ENCODE data around the gene PERM1. TPM values are rescaled to one million over a fixed set of nuclear protein-coding genes. Genes with fewer than 3 reads are reported as not detected.
A peak's percentile ranks its signal among the peaks of the same experiment; 100 is the strongest.
"Not testable (repeated sequence)": the region's sequence is repeated elsewhere in the genome, so short reads cannot be mapped to it uniquely, and the experiment has no call there.

The PERM1 gene
- total and polyA plus RNA-seq, 2 of the 13 experiments (the other 11 are each of a cell fraction or from before 2014, with no cell fraction given): 0.04 to 0.29 TPM

- H4K20me1 ChIP-seq (ENCODE audit: insufficient read depth, low read length): no peaks in the 10 kb centered on the region
- H3K4me3 ChIP-seq (replicated peaks in 1 of 3; ENCODE audit: insufficient read depth in 1 of 3, low read depth in 2 of 3, low read length in 3 of 3): no peak overlapping the region; a peak in 1 of 6 replicates
- no TSS peak for BruUV-seq (replicated peaks)
- WGBS (ENCODE audit: low lambda C conversion rate): 57% methylated on average over 14 of the region's 44 CpGs
- no peaks in the 10 kb centered on the region for H3K79me2 ChIP-seq (ENCODE audit: insufficient read depth, low read length)
- ChIA-PET CTCF (ENCODE audit: low intra/inter-chr PET ratio, low total read pairs) (no interaction called here), POLR2A (no interaction called here)
- H3K27ac ChIP-seq (ENCODE audit: extremely low read length, insufficient read depth, low read length): no peak overlapping the region
- peaks cover 18 to 45% of the 10 kb centered on the region in 2 experiments for H3K27me3 ChIP-seq (ENCODE audit: control insufficient read depth in 1 of 2, insufficient read depth in 2 of 2, low read length in 2 of 2)
- TF ChIP-seq EHMT2 (IDR thresholded peaks at IDR 0.05; ENCODE audit: borderline replicate concordance, low read depth, low read length) (no peak), ATF2 (CRISPR knock-in tag; IDR thresholded peaks at IDR 0.05) (no peak), ZNF672 (CRISPR knock-in tag; IDR thresholded peaks at IDR 0.05) (no peak), EED (CRISPR knock-in tag; IDR thresholded peaks at IDR 0.05) (0 out of 2 replicates have a peak, but pooled peaks have one; percentile 30), ZC3H13 (CRISPR knock-in tag; IDR thresholded peaks at IDR 0.05) (0 out of 2 replicates have a peak, but pooled peaks have one; percentile 24), ZNF329 (CRISPR knock-in tag; IDR thresholded peaks at IDR 0.05; ENCODE audit: low read depth) (no peak)
- H3K4me1 ChIP-seq (ENCODE audit: insufficient read depth, low read length): peaks cover 47% of the 10 kb centered on the region
- peak overlapping the region; percentile 12; the same call in 1 of the 2 replicates for H3K4me2 ChIP-seq (ENCODE audit: low read depth, low read length)
- no peak for FAIRE-seq
- DNase-seq (ENCODE audit: low spot score): no peak
- H2AFZ ChIP-seq (ENCODE audit: low read length): no peak overlapping the region
- no peaks in the 10 kb centered on the region for H3K36me3 ChIP-seq (replicated peaks in 1 of 2; ENCODE audit: control insufficient read depth in 1 of 2, insufficient read depth in 2 of 2, low read length in 2 of 2)
- ATAC-seq: no peak
- intact Hi-C loops (cut with micrococcal nuclease; ENCODE audit: unreplicated experiment) (no loop called here), in situ Hi-C loops (cut with HindIII; ENCODE audit: extremely low pct_ligation_motif_present, low pct_unique_long_range_greater_than_20kb) (no loop called here)
- H3K9me3 ChIP-seq (ENCODE audit: low read length): no peaks in the 10 kb centered on the region
- no peak overlapping the region for H3K9ac ChIP-seq (ENCODE audit: insufficient read depth, low read depth, low read length)
Measured at GRCh38 chr1:978069-978834, 3.6 kb downstream of the PERM1 start.

GRCh38 chr1:976791-977190 is 5.1 kb downstream of the PERM1 start:
- H3K4me3 ChIP-seq (replicated peaks in 1 of 3; ENCODE audit: insufficient read depth in 1 of 3, low read depth in 2 of 3, low read length in 3 of 3); intact Hi-C loops (cut with micrococcal nuclease; ENCODE audit: unreplicated experiment); BruUV-seq (replicated peaks): not testable (repeated sequence)

More at GRCh38 chr1:976791-977190, 5.1 kb downstream of the PERM1 start:
- H3K9me3 ChIP-seq (ENCODE audit: low read length); H2AFZ ChIP-seq (ENCODE audit: low read length); H3K36me3 ChIP-seq (replicated peaks in 1 of 2; ENCODE audit: control insufficient read depth in 1 of 2, insufficient read depth in 2 of 2, low read length in 2 of 2); H3K27ac ChIP-seq (ENCODE audit: extremely low read length, insufficient read depth, low read length); ATAC-seq; DNase-seq (ENCODE audit: low spot score); H3K9ac ChIP-seq (ENCODE audit: insufficient read depth, low read depth, low read length); H3K4me2 ChIP-seq (ENCODE audit: low read depth, low read length); in situ Hi-C loops (cut with HindIII; ENCODE audit: extremely low pct_ligation_motif_present, low pct_unique_long_range_greater_than_20kb); H3K79me2 ChIP-seq (ENCODE audit: insufficient read depth, low read length); H4K20me1 ChIP-seq (ENCODE audit: insufficient read depth, low read length); FAIRE-seq: not testable (repeated sequence)
- POLR2A ChIA-PET: interaction anchor here (1.1 to 1.5 kb wide), 2 partner anchors 10 to 30 kb away, joined by 3 to 11 read pairs; partner anchors contain the start of gene PLEKHN1
- H3K27me3 ChIP-seq (ENCODE audit: control insufficient read depth in 1 of 2, insufficient read depth in 2 of 2, low read length in 2 of 2): peaks cover 12 to 30% of the 10 kb centered on the region in 2 experiments
- CTCF ChIA-PET (ENCODE audit: low intra/inter-chr PET ratio, low total read pairs): interaction anchor here (1.4 kb wide), 1 partner anchor 72 kb away, joined by 5 read pairs; no protein-coding TSS in a partner anchor
- WGBS (ENCODE audit: low lambda C conversion rate): 64% methylated on average over 19 of the region's 39 CpGs
- H3K4me1 ChIP-seq (ENCODE audit: insufficient read depth, low read length): peaks cover 33% of the 10 kb centered on the region
